Body of pancreas (tissue), 4 donors: ENCODE data around the gene KCNQ1OT1. TPM values are rescaled to one million over a fixed set of nuclear protein-coding genes. Genes with fewer than 3 reads are reported as not detected.

Source experiments
- ATAC-seq: fragments of 150-250 bp; one replicate; pipeline ENCODE4 v1.9.1; 2016
- DNase-seq, 4 donors: peaks; one replicate each; pipeline ENCODE4 v3.0.0-alpha.2; 2019
- H3K27ac ChIP-seq, 4 donors: fragments of 200-600 bp; sonication (generic); 1 replicate in 3 of 4; 2 replicates in 1 of 4; pipeline versions ENCODE4 v1.5.1 to v1.6.1; 2016 to 2019; ENCODE audit warnings: mild to moderate bottlenecking in 1 of 4, mixed read lengths in 1 of 4, moderate library complexity in 1 of 4
- H3K27me3 ChIP-seq, 2 donors: fragments of 200-600 bp; sonication (generic); one replicate each; pipeline ENCODE4 v1.6.0; 2016; ENCODE audit warnings: mild to moderate bottlenecking in 1 of 2
- H3K36me3 ChIP-seq, 2 donors: fragments of 200-600 bp; sonication (generic); replicated peaks in 1 of 2; 2 replicates each; pipeline ENCODE4 v1.5.1; 2016; ENCODE audit warnings: low read depth in 2 of 2; ENCODE audit not compliant: insufficient read depth in 1 of 2
- H3K4me1 ChIP-seq: fragments of 200-600 bp; sonication (generic); one replicate; pipeline ENCODE4 v1.6.0; 2016
- H3K4me3 ChIP-seq, 2 donors: fragments of 200-600 bp; sonication (generic); 1 replicate in 1 of 2; 2 replicates in 1 of 2; pipeline ENCODE4 v1.5.1; 2016 to 2019
- H3K9me3 ChIP-seq, 3 donors: fragments of 200-600 bp; sonication (generic); 1 replicate in 2 of 3; 2 replicates in 1 of 3; pipeline ENCODE4 v1.5.1; 2016
- POLR2A ChIP-seq, 3 donors: fragments of 450-650 bp; IDR thresholded peaks; one replicate each; pipeline ENCODE4 v1.6.1; 2016; ENCODE audit warnings: antibody characterized with exemption in 3 of 3, mild to moderate bottlenecking in 2 of 3
- WGBS, 2 donors: methylation state at CpG; one replicate each; pipeline ENCODE4 v1.1.5; 2017; 5-methylcytosine and 5-hydroxymethylcytosine counted together
- intact Hi-C: fragments of 100-400 bp; cut with DNase I; formaldehyde crosslinking; loops from one replicate; pipeline ENCODE4 v1.15.1; 2023
- total RNA-seq, 2 donors: library from RNA; depleted of rRNA; stranded (reverse); fragments of >200 nt; gene quantifications; one replicate each; pipeline ENCODE4 v1.1.0, GENCODE V29; 2016
- TF ChIP-seq, protein P1 (sequence below), 7 experiments: fragments of 450-650 bp in 4 of 7; fragments of 200-600 bp in 3 of 7; sonication (generic) in 3 of 7; IDR thresholded peaks; one replicate each; pipeline ENCODE4 v1.5.1; 2016 to 2019; ENCODE audit warnings: antibody characterized with exemption in 7 of 7

The KCNQ1OT1 gene
- total RNA-seq, 2 donors from 2014 or later = 3.6 to 9.2 TPM

DNA sequence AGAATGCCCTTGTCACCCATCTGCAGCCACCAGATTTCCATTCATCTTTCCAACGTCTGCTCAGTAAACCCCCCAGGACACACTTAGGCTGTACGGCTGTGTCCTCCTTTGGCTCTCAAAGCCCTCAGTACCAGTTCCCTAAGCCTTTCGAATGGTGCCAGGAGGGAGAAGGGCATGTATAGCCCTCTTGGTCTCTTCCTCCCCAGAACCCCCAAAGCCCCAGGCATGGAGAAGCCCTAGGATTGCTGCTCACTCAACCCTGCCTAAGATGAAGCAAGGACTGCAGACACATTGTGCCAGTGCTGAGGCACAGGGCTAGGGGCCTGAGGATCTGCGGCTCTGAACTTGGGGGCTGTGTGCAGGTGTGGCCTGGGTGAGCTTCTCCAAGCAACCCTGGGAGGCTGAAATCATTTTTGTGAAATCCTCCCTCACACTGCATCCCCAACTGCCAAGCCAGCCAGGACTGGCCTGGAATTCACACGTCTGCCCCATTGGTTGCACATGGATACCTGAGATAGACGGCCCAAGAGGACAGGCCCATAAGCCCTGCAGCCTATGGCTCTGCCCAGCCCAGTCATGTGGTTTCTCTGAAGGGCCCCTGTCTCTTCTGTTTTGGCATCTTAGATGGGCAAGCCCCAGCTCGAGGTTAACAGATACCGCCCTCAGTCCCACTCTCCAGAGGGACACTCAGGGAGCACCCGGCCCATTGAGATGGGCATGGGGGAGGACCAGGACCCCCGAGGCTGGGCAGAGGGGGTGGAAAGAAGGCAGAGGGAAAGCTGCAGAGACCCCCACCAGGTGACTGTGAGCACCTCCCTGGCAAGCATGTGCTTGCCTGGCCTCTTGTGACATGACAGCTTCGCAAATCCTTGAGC is 34.0 kb downstream of the KCNQ1OT1 start:
- DNase-seq = peak in 1 of 4 donors; percentile 4
- WGBS, 2 donors = 85 to 87% methylated on average over 9 to 11 of the region's 11 CpGs
- intact Hi-C loops = no loop called here
- no peak for ATAC-seq
- Histone ChIP-seq H3K4me3 (no peak overlapping the region), H3K9me3 (peaks cover 0 to 27% (median 0%) of the 10 kb centered on the region in 3 donors), H3K36me3 (peaks cover 0 to 6% of the 10 kb centered on the region in 2 donors), H3K27ac (no peak overlapping the region), H3K27me3 (no peaks in the 10 kb centered on the region), H3K4me1 (peaks cover 10% of the 10 kb centered on the region)
- TF ChIP-seq, protein P1, sequence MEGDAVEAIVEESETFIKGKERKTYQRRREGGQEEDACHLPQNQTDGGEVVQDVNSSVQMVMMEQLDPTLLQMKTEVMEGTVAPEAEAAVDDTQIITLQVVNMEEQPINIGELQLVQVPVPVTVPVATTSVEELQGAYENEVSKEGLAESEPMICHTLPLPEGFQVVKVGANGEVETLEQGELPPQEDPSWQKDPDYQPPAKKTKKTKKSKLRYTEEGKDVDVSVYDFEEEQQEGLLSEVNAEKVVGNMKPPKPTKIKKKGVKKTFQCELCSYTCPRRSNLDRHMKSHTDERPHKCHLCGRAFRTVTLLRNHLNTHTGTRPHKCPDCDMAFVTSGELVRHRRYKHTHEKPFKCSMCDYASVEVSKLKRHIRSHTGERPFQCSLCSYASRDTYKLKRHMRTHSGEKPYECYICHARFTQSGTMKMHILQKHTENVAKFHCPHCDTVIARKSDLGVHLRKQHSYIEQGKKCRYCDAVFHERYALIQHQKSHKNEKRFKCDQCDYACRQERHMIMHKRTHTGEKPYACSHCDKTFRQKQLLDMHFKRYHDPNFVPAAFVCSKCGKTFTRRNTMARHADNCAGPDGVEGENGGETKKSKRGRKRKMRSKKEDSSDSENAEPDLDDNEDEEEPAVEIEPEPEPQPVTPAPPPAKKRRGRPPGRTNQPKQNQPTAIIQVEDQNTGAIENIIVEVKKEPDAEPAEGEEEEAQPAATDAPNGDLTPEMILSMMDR (IDR thresholded peaks at IDR 0.05) = no peak
- TF ChIP-seq POLR2A (IDR thresholded peaks at IDR 0.05) = no peak

DNA sequence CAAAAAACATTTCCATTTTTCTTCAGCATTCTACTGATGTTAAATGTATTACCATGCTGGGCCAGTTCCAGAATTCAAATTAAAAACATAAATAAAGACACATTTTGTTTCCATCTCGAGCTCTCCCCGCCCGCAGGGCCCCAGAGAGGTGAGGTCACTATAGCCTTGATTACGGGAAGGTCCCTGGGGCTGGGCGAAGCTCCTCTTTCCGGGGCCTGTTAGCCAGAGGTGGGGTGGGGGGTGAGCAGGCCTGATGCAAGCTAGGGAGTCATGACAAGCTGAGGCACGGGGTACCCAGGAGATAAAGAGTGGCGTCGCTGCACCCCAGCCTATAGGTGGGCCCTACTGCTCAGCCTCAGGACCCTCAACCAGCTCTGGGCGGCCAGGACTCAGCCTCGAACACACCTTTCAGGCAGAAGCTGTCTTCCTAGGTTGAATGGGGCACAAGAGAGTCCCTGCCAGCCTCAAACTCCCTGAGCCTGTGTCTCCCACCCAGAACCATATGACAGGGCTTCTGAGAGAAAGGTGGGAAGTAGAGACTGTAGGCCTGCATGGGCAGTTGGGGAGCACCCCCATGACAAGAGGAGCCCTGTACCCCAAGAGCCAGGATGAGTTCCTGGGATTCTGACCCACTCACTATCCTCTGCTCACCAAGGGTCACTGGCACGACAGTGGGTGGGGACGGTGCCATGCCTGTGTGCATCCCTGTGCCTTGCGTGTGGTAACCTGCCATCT is 34.8 kb downstream of the KCNQ1OT1 start:
- Histone ChIP-seq H3K4me3 (no peak overlapping the region), H3K9me3 (peaks cover 0 to 32% (median 0%) of the 10 kb centered on the region in 3 donors), H3K36me3 (peaks cover 0 to 6% of the 10 kb centered on the region in 2 donors), H3K4me1 (peaks cover 10% of the 10 kb centered on the region), H3K27me3 (no peaks in the 10 kb centered on the region), H3K27ac (no peak overlapping the region)
- peak in 1 of 4 donors; percentile 6 for DNase-seq
- no peak for TF ChIP-seq POLR2A (IDR thresholded peaks at IDR 0.05)
- TF ChIP-seq, protein P1 (IDR thresholded peaks at IDR 0.05) = no peak
- 95% methylated on average over 13 to 14 of the region's 14 CpGs for WGBS, 2 donors
- intact Hi-C loops = no loop called here
- no peak for ATAC-seq

DNA sequence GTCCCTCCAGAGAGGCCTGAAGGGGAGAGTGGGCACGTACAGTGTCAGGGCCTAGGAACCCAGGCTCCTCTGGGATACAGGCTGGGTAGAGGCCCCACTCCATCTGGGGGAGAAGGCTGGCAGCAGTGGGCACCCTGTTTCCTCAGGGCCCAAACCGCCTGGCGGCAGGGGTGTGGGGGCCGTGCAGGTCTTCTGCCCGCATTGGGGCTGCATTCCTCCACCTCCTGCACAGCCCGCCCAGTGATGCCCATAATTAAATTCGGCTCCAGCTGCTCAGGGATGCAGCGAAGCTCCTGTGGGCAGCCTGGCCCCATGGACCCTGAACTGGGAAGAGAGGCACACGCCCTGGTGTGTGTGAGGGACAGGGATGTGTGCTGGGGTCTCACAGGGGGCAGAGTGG is 35.4 kb downstream of the KCNQ1OT1 start:
- no peaks in the 10 kb centered on the region for H3K27me3 ChIP-seq
- no peak overlapping the region for H3K27ac ChIP-seq
- peaks cover 8% of the 10 kb centered on the region for H3K4me1 ChIP-seq
- no peak overlapping the region for H3K4me3 ChIP-seq
- H3K9me3 ChIP-seq = peaks cover 0 to 33% (median 0%) of the 10 kb centered on the region in 3 donors
- TF ChIP-seq, protein P1 (IDR thresholded peaks at IDR 0.05) = no peak
- no peak for ATAC-seq
- 80 to 100% methylated on average over 6 to 9 of the region's 9 CpGs for WGBS, 2 donors
- intact Hi-C loops = no loop called here
- peaks cover 0 to 6% of the 10 kb centered on the region in 2 donors for H3K36me3 ChIP-seq
- DNase-seq = peak in 1 of 4 donors; percentile 3

DNA sequence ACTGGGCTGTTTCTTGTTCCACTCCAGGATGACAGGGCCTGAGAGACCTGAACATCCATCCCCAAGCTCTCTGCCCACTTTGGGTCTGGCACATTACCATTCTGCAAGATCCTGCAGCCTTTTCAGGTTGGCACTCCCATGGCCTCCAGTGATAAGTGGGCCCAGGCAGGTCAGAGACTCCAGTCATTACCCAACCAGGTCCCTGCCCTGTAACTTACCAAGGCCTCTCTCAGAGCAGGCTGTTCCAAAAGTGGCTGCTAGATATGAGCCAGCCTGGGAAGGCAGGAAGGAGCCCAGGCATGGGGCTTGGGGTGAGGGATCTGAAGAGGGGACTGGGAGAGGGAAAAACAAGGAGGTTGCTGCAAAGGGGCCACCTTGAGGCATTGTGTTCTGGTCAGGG is 35.9 kb downstream of the KCNQ1OT1 start:
- H3K27me3 ChIP-seq = no peaks in the 10 kb centered on the region
- peaks cover 0 to 37% (median 0%) of the 10 kb centered on the region in 3 donors for H3K9me3 ChIP-seq
- H3K36me3 ChIP-seq = peaks cover 0 to 6% of the 10 kb centered on the region in 2 donors
- no peak for TF ChIP-seq POLR2A (IDR thresholded peaks at IDR 0.05)
- TF ChIP-seq, protein P1 (IDR thresholded peaks at IDR 0.05) = no peak
- intact Hi-C loops = no loop called here
- ATAC-seq (no peak), DNase-seq (no peak)
- H3K27ac ChIP-seq = no peak overlapping the region
- no peak overlapping the region for H3K4me3 ChIP-seq
- H3K4me1 ChIP-seq = peaks cover 4% of the 10 kb centered on the region
